Hematopoietic multipotent progenitor cell treated with erythropoietin and hydrocortisone succinate and interleukin-3 and kit ligand, for 6 days (in vitro differentiated cells): Measurements from ENCODE around the gene CEBPG.

ENCODE experiments used
- DNase-seq: peaks from one replicate; pipeline ENCODE4 v3.0.0-alpha.2; 2015

The CEBPG gene

GRCh38 chr19:33395561-33396550 is 22.3 kb downstream of the CEBPG start:
- DNase-seq, result no peak

- DNase-seq, result no peak
Measured at GRCh38 chr19:33396701-33397535, 23.4 kb downstream of the CEBPG start.

DNA sequence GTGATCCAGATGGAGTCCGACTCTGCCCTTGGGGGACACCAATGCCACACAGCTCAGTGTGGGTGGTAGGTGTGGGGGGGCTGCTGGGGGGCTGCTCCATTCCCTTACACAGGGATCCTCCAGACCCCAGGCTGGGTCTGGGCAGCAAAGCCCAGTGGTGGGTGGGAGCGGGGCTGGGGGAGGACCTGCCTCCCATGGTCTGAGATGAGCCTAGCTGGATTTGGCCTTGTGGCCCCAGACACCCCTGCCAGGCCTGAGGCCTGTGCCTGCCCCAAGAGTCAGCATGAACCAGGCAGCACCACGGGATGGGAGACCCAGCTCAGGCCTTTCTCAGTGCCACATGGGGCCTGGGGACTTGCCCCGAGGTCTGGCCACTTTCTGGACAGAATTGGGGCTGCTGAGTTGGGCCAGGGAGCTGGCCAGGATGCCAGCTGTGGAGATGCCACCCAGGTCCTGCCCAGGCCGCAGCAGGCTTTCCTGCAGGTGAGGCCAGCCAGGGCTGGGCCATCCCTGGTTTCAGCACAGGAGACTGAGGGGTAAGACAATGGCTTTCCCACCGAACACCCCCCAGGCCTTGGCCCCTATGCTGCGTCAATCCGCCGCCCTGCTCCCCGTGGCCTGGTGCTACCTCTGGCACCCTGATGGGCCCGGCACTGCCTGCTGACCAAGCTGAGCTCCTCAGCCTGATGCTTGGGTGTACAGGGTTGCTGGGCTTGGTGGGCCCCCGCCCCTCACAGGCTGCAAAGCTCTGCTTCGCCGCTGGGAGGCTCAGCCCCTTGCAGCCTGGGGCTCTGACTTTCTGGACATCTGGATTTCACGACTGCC is 24.2 kb downstream of the CEBPG start:
- DNase-seq, result no peak

GRCh38 chr19:33398361-33399060 is 25.0 kb downstream of the CEBPG start:
- no peak for DNase-seq

- DNase-seq, result no peak
Measured at GRCh38 chr19:33399081-33399744, 25.7 kb downstream of the CEBPG start.

DNA sequence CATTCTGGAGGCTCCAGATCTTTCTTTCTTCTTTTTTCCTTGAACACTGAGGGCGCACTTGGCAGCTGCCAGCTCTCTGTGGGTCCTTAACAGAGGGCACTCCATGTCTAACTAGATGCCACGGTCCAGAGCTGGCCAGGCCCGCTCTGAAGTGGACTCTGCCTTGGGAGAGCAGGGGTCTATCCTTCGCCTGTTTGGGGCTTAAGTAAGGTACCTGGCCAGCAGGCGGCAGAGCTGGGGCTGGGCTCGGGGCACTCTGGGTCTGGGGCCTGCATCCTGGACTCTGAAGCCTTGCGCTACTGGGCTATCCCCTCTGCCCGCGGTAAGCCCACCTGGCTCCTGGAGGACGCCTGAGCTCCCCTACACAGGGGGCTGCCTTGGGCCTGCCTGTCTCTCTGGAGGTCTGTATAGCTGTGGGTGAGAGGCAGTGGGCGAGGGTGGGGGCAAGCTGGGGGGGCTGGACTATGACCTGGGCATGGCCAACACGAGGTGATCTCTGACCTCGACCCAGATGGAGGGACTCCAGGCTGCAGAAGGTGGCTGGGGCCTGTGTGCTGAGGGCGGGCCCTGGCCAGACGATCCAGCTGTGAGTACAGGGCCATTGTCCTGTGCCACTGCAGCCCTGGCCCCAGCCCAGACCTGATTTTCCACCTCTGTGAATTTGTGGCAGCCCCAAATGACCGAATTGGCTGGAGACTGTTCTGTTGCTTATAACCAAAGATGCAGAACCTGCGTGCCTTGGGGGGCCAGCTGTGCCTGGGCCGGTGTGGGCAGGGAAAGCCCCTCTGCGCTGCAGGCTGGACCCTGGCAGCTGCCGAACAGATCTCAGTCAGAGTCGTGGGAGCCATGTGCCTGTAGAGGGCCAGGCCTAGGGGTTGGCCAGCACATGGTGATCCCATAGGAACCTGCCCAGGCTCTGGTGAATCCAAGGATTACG is 26.5 kb downstream of the CEBPG start:
- DNase-seq, result no peak

- DNase-seq, result no peak
Measured at GRCh38 chr19:33400856-33401682, 27.6 kb downstream of the CEBPG start.

- no peak for DNase-seq
Measured at GRCh38 chr19:33401683-33402420, 28.3 kb downstream of the CEBPG start.

DNA sequence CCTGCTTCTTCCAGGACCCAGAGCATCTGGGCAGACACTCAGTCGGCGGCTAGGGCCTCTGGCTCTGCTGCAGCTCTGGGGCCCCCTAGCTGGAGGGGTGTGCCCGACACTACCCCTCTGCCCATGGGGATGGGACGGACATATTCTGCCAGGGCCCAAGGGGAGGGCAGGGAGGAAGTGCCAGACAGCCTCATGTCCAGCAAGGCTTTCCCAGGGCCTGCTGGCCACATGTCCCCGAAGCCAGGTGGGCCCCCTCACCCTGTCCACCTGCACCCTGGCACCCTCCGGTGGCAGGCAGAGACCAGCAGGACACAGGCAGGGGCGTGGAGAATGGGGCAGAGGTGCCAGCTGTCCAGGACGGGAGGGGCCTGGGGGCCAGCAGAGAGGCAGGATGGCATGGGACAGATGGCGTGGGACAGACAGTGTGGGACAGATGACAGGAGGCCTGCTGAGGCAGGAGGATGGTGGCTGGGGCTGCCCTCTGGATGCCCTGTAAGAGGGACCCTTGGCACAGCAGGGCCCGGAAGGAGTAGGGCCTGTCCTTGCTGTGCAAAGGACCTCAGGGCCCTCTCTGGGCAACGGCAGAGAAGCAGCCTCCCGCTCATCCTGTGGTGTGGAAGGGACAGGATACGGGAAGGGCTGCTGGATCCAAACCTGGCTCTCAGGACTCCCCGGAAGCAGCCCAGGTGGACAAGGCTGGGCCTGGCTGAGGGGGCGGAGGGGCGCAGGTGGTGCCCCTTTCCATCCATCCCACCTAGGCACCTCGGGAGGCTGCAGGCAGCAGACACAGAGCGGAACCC is 29.1 kb downstream of the CEBPG start:
- no peak for DNase-seq

DNA sequence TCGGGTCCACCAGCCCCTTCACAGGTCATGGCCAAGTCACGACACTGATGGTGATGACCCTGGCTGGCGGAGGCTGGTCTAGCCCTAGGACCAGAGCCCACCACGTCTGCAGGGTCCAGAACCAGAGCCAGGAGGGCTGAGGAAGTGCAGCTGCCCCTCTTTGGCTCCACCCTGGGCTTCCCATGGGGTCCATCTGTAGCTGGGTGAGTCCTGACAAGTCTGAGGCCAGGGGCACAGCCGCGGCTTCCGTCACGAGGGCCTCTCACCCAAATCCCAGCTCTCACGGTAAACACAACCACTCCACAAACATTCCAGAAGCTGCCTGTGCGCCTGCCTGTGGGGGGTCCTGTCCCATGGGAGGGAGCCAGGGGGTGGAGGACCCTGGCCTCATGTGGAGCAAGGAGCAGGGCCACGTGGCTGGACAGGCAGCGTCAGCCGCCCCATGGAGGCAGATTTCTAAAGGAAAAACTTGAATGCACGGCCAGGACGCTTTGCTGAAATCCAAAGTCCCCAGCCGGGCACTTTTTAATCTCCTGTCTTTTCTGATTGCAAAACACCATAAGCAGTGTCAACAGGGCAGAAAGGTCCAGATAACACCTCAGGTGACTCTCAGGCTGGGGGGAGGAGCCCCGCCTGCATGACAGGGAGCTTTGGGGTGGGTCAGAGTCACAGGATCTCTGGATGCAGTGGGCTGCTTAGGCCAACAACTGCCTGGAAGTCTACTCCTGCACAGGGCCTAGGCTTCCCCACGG is 29.9 kb downstream of the CEBPG start:
- DNase-seq, result no peak

- DNase-seq, result no peak
Measured at GRCh38 chr19:33403973-33404304, 30.4 kb downstream of the CEBPG start.

- DNase-seq, result no peak
Measured at GRCh38 chr19:33404506-33405253, 31.2 kb downstream of the CEBPG start.

DNA sequence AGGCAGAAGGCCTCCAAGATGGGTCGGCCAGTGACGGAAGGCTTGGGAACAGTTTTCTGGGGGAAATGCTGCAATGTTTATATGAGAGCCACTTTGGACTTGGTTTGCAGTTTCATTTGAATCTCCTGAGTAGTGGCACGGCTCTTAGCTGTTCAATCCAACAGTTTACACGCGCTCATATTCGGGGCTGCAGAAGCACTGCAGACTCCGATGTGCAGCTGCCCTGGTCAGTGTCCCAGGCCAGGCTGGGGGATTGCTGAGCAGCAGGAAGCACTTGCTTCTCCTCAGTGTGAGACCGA is 31.7 kb downstream of the CEBPG start:
- DNase-seq, result no peak

- no peak for DNase-seq
Measured at GRCh38 chr19:33405553-33406461, 32.3 kb downstream of the CEBPG start.

GRCh38 chr19:33406521-33407139 is 33.1 kb downstream of the CEBPG start:
- DNase-seq, result peak; percentile 84
